Sigmoid colon (tissue), 4 donors: ENCODE measurements around the gene VRK1.

Experiments used
- CTCF ChIP-seq, 4 experiments: fragments of 450-650 bp in 3 of 4; fragments of 200-600 bp in 1 of 4; IDR thresholded peaks; one replicate each; pipeline ENCODE4 v1.5.1; 2016 to 2019; ENCODE audit warnings: antibody characterized with exemption in 4 of 4, mild to moderate bottlenecking in 3 of 4, moderate library complexity in 2 of 4
- EP300 ChIP-seq, 4 donors: sonication (generic); formaldehyde crosslinking; IDR thresholded peaks; one replicate each; pipeline ENCODE4 v1.6.1; 2017; ENCODE audit warnings: antibody characterized with exemption in 4 of 4
- POLR2A ChIP-seq, 2 donors: fragments of 450-650 bp; IDR thresholded peaks; one replicate each; pipeline ENCODE4 v1.6.1; 2016; ENCODE audit warnings: antibody characterized with exemption in 2 of 2, mild to moderate bottlenecking in 2 of 2, moderate library complexity in 2 of 2
- POLR2AphosphoS5 ChIP-seq, 4 donors: sonication (generic); formaldehyde crosslinking; IDR thresholded peaks; one replicate each; pipeline ENCODE4 v1.6.1; 2017; ENCODE audit warnings: antibody characterized with exemption in 4 of 4

GRCh38 chr14:96804895-96805294 lies 7.7 kb downstream of the VRK1 start:
- TF ChIP-seq POLR2AphosphoS5 (IDR thresholded peaks at IDR 0.05) (no peak), CTCF (IDR thresholded peaks at IDR 0.05) (no peak), EP300 (IDR thresholded peaks at IDR 0.05) (no peak), POLR2A (IDR thresholded peaks at IDR 0.05) (no peak)
